HG03521 (cell line): ENCODE data around the gene DNAAF8.

ENCODE experiments used
- ATAC-seq: cut with Tn5 transposase; IDR thresholded peaks from one replicate; pipeline ENCODE4 v1.9.1; 2021; ENCODE audit warnings: mild to moderate bottlenecking, moderate library complexity; ENCODE audit not compliant: unreplicated experiment

Gene DNAAF8

DNA sequence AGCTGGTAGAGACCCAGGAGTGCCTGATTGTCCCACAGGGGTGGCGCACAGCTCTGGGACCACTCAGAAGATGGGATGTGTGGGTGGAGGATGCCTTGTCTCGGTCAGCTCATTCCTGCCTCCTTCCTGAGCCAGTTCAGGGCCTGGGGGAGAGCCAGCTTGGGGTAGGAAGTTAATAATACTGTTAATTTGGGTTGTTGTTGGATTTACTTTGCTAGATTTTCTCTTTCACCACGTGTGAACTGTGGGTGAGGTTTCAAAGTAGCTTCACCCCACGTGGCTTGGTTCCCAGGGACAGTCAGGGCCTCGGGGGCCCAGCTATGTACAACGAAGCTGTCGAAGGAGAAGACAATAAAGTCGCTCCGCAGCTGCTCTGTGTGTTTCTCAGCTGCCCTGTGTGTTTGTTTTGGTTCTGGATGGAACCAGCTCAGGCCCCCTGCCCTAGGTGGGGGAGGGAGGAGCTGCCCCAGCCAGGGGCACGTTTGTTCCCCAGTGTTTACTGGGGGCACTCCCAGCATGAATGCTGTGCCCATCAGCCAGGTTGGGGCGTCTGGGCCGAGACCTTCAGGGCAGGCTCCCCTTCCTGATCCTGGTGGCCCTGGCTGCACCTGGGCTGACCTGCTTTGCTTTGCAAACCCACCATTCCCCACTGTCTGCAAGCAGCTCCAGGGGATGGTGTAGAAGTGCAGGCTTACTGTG is 38.7 kb upstream of the DNAAF8 start:
- no peak for ATAC-seq

DNA sequence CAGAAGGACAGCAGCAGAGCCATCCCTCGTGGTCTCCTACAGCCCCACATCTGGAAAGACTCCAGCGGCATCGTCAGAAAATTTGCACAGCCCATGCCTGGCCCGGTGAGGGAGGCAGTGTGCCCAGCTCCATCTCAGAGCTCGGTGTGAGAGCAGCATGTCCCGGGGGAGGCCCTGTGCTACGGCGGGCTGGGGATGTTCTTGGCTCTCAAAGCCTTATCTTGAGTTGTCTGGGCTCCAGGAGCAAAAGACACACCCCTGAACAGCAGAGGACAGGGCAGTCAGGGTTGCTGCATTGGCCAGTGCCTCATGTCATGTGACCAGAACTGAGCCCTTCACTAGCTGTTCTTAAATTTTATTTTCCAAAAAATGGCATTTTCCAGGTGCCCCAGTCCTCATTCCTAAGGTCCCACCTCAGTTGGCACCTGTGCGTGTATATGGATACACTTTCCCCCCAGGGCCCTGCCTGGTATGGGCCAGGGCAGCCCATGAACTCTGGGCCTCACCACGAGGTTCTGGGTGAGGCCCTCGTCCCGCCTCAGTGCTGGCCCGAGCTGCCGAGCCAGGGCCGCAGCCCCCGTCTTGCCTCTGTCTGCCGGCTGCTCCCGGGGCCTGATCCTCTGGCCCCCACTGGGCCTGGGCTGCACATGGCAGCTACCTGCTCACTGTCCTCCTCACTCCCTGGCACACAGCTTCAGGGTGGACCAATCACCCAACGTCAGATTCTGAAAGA is 38.0 kb upstream of the DNAAF8 start:
- ATAC-seq: no peak

DNA sequence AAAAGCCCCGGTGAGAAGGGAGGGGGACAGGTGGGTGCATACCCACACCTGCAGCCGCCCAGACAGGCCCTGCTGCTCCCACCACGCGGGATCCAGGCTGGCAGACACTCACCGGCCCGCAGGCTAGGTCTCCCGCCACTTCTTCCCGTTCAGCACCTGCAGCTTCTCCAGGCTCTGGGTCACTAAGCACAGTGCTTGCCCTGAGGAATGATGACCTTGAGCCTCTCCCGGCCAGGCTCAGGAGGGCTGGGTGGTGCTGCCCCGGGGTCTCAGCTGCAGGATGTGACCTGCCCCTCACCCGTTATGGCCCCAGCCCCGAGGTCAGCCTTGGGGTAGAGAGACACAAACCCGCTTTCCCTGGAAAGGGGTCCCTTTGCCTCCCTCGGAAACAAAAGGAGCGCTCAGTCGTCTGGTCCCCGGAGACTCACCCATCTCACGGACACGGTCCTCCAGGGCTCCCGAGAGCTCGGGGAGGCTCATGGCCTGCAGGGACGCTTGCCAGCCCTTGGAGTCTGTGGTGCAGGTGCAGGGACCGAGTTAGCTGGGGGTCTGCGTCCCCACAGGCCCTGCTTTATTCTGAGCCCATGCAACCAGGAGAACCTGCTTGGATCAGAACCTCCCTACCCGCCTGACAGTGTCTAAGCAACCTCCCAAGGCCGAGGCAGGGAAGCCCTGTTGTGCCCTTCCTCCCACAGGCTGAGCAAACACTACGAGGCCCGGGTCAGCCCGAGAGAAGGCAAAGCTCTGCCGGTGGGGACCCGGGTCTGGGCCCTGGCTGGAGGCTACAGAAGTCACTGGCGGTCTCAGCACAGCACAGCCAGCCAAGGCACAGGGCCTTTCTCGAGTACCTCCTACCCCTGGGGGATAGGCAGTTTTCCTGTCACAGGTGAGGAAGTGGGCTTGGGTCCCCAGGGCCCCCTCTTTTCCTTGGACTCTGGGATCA is 37.2 kb upstream of the DNAAF8 start:
- no peak for ATAC-seq

DNA sequence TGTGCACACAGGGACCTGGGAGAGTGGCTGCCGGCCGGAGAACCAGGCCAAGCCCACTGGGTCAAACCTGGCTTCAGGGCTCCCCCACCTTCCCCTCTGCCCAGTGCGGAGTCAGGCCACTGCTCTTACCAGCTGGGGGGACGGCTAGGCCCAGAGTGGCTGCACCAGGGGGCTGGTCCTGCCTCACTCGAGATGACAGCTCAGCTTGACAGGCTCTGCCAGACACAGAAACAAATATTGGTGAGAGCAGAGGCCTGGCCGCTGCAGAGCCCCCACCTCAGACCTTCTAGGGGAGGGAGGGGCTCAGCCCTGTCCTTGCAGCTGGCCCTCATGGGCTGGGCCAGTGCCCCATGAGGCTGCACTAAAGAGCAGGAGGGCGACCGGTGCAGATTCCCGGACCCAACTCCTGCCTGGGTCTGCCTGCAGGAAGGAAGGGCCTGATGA is 36.5 kb upstream of the DNAAF8 start:
- ATAC-seq: no peak

DNA sequence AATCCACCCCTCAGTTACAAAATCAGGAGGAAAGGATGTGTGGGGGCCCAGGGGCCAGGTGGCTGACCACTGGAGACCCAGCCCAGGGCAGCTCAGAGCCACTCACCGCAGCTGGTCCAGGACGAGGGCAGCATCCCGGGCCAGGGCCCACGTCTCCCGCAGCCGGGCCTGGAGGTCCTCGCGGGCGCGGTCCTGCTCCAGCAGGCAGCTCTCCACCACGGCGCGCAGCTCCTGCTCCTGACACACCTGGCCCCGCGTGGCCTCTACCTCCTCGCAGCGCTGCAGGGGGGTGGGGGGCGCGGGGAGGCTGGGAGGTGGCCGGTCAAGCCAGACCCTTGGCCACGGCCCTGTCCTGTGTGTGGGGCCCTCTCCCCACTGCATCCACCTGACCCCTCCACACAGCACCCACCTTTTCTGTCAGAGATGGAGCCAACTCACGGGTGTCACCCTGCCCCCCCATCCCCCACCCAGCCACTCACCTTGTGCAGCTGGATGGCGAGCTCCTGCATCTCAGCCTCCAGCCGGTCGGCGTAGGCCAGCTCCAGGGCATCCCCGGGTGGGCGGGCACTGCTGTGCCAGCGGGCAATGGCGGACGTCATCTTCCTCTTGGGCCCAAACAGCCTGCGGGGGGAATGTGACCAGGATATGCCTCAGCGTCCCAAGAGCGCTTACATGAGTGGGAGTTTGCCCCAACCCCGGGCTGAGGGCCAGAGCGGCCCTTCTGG is 35.9 kb upstream of the DNAAF8 start:
- ATAC-seq: no peak

DNA sequence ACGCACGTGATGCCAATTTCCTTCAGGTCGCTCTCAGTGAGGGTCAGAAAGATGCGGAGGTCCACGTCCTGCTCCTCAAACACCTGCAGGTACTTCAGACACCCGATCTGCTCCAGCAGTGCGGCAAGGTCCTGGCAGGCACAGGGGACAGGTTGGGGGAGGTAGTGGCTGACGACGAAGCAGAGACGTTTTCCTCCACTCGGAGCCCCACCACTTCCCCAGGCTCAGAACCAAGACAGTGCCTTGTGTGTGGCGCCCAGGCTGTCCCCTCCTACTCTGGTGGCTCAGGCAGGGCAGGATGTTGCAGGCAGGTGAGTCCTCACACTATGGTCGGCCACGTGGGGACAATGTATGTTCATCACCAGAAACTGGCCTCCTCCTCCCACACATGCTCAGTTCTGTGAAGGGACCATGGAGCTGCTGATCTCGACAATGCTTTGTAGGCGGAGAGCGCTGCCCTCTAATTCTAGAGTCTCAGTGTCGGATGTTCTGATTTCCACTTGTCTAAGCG is 35.2 kb upstream of the DNAAF8 start:
- ATAC-seq: no peak

DNA sequence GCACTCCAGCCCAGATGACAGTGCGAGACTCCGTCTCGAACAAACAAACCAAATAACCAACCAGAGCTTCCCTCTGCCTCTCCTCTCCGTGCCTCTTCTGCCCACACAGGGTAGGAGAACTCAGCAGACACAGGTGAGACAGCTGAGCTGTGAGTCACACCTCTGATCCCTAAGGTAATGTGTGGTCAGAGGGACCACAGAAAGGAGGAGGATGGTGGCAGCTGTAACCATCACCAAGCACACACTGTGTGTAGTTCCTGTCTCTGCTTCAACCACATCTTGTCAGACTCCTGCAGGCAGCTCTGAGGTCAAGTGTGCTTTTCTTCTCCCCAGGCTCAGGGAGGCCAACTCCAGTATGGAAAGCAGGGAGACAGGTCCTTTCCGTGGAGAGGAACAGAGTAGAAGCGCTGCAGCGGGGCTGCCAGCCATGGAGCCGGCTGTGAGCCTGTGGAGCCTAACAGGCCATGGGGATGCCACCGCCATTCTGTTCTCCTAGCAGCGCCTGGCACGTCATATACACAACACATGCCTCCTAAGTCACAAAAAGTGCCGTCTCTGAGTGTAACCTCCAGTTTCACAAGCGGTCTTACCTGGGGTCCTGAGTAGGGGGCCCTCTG is 33.8 kb upstream of the DNAAF8 start:
- no peak for ATAC-seq

DNA sequence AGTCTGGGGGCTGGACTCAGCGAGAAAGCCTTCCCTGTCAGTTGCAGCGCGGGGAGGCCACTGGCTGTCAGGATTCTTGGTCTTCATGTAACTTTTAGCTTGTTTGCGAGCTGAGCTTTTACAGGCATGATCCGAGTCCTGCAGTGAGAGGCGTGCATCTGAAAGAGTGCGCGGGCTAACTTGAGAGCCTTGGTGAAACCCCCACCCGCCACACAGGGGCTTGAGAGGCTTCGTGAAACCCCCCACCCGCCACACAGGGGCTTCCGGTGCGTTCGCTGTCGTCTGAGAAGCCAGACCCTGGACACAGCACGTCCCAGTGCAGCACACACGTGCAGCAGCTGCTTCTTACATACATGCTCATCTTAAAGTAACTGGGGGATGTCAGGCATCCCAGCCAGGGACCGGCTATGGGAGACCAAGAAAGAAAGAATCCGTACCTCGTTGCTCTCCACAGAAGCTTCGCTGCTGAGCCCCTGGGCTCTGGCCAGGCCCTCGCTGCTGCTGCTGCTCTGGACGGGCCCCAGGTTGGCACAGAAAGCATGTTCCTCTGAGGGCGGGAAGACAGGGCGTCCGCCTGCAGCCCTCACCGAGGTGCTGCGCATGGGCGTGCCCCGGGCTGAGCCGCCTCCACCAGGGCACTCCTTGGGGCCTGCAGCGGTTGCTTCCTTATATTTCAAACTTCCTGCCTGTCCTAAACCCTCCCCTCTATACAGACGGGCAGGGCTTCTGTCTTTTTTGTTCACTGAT is 33.2 kb upstream of the DNAAF8 start:
- ATAC-seq: no peak

DNA sequence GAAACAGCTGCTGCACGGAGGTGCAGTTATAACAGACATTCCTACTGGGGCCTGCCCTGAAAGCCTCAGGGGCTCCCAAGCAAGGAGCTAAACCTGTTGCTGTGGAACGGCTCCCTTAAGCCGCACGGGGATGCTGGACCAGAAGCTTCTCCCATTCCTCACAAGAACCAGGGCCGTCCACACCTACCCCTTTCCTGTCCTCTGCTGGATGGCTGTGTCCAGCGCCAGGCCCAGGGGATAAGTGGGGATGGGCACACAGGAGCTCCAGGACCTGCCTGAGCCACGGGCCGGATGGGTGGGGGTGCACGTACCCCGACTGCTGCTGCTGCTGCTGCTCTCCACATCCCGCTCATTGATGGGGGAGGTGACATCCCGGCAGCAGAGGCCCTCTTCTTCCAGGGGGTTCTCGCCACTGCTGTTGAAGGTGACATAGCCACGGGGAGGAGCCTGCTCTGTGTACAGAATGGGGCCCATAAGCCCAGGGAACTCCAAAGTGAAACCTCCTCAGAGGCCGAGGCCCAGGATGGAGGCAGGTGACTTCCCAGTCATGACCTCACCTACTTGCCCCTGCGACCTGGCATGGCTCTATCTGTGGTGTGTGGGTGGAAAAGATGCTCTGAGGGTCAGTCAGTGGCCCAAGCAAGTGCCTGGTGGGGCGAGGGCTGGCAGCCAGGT is 32.4 kb upstream of the DNAAF8 start:
- no peak for ATAC-seq

DNA sequence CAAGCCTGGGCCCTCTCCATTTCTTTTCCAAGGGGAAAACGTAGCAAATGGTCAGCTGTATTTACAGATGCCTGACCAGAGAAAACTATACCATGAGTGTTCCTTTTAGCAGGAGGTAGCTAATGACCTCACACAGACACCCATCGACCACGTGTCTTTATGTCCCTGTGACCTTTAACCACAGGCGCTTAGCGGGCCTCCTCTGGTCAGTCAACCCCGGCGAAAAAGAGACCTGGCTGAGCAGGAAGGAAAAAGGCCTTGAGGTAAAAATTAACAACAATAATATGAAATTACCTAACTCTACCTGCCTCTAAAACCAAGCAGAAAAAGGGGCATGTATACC is 31.9 kb upstream of the DNAAF8 start:
- no peak for ATAC-seq

DNA sequence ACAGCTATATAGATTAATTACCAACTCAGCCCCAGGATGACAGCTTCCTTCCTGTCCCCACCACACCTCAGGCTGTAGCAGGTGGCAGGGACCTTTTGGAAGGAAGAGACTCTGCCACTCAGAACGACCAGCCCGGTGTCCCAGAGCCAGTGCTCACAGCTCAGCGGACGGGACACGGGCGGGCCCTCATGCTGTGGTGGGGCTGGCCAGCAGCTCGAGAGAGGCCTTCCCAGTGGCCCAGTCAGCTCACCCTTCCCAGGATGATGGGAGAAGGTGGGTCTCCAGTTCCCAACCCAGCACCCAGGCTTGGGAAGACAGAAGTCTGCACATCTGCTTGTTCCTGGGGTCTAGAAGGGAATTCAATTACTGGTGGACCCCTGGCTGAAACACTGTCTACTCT is 30.4 kb upstream of the DNAAF8 start:
- ATAC-seq: no peak

DNA sequence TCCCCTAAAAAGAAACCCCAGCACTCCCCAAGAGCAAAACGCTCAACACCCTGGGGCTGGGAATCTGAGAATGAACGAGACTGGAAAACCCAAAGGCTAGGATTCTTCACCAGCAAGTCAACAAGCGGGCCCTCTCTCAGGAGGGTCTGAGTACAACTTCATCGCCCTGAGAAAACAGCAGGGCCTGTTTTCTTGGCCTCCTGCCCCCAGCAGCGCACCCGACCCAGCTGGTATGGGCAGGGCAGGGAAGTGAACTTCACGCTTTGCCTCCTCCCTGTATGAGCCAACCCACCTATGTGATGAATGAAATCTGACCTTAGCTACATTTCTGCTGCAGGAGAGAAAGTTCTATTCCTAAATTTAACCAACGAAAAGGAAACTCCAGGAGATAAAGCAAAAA is 29.8 kb upstream of the DNAAF8 start:
- no peak for ATAC-seq

DNA sequence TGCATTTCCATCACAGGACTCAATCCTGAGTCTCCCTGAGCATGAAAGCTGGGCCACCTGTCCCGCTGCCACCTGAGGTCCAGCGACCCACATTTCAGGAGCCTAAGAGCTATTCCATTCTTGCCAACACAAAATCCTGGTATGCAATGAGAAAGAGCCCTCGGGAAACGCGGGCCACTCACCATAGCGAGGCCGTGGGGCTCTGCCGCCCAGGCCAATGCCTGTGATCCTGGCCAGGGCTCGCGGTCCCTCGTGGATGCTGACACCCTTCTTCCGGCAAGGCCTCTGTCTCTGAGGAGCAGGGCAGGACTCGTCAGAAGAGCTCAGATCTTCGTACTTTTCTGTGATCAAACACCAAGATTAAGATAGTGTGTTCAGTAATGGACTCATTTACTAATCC is 29.4 kb upstream of the DNAAF8 start:
- ATAC-seq: no peak

DNA sequence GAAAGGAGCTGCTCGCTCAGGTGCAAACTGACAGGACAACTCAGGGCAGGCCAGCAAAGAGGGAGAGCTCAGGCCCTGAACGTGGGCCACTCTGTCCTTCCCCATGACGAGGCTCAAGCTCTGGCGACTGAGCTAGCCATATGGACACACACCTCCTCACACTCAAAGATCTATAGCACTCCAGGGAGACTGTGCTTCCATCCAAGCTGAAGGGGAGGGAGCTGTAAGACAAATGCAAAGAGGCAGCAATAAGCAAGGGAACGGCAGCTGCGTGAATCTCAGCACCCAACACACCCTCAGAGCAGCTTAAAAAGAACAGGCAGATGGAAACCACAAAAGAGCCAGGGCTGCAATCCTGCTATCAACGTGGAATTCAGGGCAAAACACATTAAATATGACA is 27.5 kb upstream of the DNAAF8 start:
- ATAC-seq: no peak

DNA sequence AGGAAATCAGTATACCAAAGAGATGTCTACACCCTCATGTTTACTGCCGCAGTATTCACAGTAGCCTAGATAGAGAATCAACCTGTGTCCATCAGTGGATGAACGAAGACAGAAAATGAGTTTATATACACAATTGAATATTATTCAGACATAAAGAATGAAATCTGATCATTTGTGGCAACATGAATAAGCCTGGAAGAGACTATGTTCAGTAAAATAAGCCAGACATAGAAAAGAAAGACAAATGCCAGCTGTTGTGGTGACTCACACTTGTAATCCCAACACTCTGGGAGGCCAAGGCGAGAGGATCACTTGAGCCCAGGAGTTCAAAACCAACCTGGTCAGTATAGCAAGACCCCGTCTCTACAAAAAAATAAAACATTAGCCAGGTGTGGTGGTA is 24.9 kb upstream of the DNAAF8 start:
- ATAC-seq: no peak

DNA sequence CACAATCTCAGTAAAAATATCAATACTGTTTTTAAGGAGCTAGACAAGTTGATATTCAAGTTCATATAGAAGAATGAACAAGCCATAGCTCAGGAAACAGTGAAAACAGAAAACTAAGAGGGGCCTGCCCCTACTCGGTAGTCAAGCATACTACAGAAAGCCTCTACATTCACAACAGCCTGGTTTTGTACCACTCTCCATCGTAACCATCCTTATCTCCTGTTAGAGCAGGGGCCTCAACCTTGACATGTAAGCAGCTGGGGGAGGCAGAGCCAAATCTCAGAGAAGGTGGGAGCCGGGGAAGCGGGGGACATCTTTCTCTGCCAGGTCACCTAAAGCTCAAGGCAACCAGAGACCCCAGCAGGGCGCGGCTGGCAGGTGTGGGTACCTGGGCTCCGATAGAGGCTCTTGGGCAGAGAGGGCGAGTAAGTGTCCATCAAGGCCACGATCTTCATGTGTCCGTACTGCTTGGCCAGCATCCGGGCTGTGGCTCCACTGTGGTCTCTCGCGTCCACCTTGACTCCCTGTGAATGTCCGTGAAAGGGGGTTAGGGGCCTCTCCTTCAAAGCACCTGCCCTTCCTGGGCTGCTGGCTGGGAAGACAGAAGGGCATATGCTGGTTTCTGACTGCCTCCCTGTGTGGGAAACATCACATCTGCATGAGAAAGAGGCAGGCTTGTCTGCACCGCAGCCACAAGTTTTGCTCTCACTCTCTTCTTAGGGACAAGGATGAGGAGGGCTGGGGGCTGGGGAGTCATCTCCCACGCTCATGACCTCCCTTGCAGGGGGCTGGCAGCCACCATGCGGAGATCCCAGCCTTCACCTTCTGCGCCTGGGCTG is 20.5 kb upstream of the DNAAF8 start:
- ATAC-seq: no peak

DNA sequence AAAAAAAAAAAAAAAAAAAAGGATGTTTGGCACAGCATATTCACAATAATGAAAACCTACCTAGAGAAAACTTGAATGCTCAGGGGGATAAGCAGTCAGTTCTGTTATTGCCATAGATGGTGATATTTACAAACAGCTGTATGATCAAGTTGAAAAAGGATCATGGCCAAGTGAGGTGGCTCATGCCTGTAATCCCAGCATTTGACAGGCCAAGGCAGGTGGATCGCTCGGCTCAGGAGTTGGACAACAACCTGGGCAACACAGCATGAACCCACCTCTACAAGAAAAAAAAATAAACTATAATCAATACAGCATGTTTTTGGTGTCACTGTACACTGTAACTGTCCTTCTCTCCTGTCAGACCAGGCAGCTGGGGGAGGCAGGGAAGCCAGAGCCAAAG is 19.3 kb upstream of the DNAAF8 start:
- ATAC-seq: no peak

DNA sequence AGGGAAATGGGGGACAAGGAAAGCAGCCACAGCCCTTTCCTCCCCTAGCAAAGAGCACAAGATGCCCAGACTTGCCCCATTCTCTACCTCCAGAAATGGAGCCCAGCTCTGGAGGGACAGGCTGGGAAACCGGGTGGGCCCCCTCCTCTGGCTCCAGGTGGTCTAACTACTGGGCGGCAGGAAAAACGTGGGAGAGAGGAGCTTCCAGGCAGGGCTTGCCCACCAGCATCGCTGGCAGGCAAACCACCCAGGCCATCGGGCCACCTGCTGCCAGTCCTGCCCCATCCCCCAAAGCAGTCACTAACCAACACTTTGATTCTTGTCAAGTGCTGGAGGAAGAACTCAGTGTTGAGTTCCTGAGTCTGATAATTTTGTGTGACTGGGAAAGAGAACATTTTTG is 15.9 kb upstream of the DNAAF8 start:
- ATAC-seq: no peak
